ENCODE measurements around the gene ALDH3B1. TPM values are rescaled to one million over a fixed set of nuclear protein-coding genes. Genes with fewer than 3 reads are reported as not detected.
A peak's percentile ranks its signal among the peaks of the same experiment; 100 is the strongest.

The ALDH3B1 gene
- total RNA-seq, 1 donor, result 20.8 TPM

GRCh38 chr11:67999201-67999629 is 10.9 kb upstream of the ALDH3B1 start:
- no peak for TF ChIP-seq CTCF (IDR thresholded peaks at IDR 0.05; ENCODE audit: insufficient read depth, low read length)
- H3K4me3 ChIP-seq (ENCODE audit: low read depth, low read length), result no peak overlapping the region
- no peak for DNase-seq (ENCODE audit: low read depth)

GRCh38 chr11:67999704-68000103 is 10.4 kb upstream of the ALDH3B1 start:
- no peak for DNase-seq (ENCODE audit: low read depth)
- no peak overlapping the region for H3K4me3 ChIP-seq (ENCODE audit: low read depth, low read length)
- no peak for TF ChIP-seq CTCF (IDR thresholded peaks at IDR 0.05; ENCODE audit: insufficient read depth, low read length)

- TF ChIP-seq CTCF (IDR thresholded peaks at IDR 0.05; ENCODE audit: insufficient read depth, low read length), result no peak
These were observed 7.6 kb upstream of the ALDH3B1 start for GRCh38 chr11:68002575-68002937.

DNA sequence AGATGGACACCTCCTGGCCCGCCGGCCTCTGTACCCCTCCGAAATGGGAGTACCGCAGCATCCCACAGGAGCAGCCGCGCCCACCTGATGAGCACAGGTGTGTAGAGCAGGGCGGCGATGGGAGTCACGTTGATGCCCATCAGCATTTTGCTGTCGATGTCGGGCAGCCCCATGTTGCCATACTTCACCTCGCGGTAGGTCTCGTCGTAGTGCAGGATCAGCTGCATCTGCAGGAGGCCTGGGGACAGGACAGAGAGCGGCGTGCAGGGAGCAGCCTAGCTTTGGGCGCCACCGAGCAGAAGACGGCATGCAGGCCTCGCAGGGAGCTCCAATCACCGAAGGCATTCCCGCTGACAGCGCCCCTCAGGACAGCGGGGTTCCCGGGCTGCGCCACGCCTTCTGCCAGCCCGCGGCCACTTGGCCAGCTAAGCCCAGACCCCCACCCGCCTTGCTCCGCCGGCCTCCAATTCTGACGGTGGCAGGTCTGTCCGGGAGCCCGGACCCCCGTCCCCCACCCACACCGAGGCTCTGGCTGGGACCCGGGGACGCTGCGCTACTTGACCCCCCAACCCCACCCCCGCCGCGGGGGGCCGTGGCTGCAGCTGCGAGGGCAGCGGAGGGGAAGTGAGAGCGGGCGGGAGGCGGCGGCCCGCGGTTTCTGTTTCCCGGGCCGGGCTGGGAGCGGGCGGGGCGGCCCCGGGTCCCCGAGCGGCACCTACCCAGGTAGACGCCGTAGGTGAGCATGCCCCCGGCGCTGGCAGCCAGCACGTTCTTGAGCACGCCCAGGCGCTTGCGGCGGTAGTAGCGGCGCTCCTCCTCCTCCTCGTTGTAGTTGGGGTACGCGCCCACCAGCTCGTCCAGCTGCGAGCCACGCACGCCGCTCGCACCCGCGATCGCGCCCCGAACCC is 6.9 kb upstream of the ALDH3B1 start:
- no peak for DNase-seq (ENCODE audit: low read depth)
- H3K4me3 ChIP-seq (ENCODE audit: low read depth, low read length), result peak overlapping the region; percentile 70
- no peak for TF ChIP-seq CTCF (IDR thresholded peaks at IDR 0.05; ENCODE audit: insufficient read depth, low read length)

More at GRCh38 chr11:68002575-68002937, 7.6 kb upstream of the ALDH3B1 start:
- no peak for DNase-seq (ENCODE audit: low read depth)
- no peak overlapping the region for H3K4me3 ChIP-seq (ENCODE audit: low read depth, low read length)

DNA sequence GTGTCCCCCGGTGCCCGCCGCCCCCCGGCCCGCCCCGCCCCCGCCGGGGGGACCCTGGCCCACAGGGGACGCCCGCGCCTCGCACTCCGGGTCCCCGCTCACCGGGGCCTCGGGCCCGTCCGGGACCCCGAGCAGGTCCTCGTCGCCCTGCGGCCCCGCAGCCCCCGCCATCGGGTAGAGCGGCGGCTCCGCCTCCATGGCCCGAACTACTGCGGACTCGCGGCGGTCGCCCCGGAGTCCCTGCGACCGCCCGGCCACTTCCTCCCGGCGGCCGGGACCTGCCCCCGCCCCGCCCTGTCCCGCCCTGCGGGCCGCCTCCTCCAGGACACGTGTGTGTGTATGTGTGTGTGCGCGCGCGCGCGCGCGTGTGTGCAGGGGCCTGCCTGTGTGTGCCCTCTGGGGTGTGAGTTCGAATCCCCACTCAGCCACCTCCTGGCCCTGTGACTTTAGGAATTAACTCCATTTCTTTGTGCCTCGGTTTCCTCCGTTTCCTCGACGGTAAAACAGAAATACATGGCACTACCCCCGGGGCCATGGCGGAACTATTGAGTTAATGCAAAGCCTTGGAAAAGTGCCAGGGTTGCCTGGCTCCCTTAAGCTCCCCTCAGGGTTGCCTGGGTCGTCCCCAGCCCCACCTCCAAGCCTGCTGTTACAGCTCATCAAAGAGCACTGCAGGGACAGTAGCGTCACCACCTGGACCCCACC is 6.1 kb upstream of the ALDH3B1 start, which contains the start of gene UNC93B1:
Gene UNC93B1 (minus strand): TSS at position 252 of the 705 bp plus-strand sequence. CDS start 54 bp downstream, at position 198.
- no peak for TF ChIP-seq CTCF (IDR thresholded peaks at IDR 0.05; ENCODE audit: insufficient read depth, low read length)
- peak; percentile 65 for DNase-seq (ENCODE audit: low read depth)

DNA sequence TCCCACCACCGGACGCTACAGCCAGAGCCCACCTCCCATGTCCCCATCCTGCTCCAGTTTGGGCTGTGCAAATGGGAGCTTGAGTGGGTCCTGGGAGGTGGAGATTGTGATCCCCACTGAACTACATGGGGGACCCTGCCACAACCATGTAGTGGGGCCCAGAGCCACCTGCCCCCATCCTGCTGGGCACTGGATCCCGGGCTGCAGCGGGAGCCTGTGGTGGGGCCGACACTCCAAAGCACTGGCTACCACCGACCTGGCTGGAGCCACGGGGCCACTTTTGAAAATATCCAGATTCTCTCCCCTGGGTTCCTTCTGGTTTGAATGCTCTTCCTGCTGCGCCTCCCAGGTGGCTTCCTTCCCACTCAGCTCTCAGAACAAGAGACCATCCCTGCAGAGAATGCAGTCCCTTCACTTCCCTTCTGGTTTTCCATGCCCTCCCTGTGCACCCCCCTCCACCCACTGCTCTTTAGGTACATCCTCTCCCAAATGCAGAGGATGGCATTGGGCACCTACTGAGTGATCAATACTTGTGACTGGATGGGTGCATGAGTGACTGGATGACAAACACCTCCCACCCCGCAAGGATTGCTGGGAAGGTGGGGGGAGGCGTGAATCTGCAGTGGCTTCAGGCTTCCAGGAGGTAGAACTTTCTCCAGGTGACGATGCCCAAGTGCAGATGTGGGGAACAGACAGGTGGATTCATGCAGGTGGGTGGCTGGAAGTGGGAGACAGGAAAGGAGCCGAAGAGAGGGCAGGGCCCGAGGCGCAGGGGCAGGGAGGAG is 5.4 kb upstream of the ALDH3B1 start:
- no peak for DNase-seq (ENCODE audit: low read depth)
- peak overlapping the region; percentile 70 for H3K4me3 ChIP-seq (ENCODE audit: low read depth, low read length)
- TF ChIP-seq CTCF (IDR thresholded peaks at IDR 0.05; ENCODE audit: insufficient read depth, low read length), result no peak

More for the DNA sequence above, 6.1 kb upstream of the ALDH3B1 start, which contains the start of gene UNC93B1:
- H3K4me3 ChIP-seq (ENCODE audit: low read depth, low read length), result peak within 1 kb of the TSS; percentile 70

All from fibroblast of the aortic adventitia (primary cell).